HG03139 (cell line): ENCODE measurements around the gene CAP2.
"Not testable (repeated sequence)": the region's sequence is repeated elsewhere in the genome, so short reads cannot be mapped to it uniquely, and the experiment has no call there.

Experiments used
- ATAC-seq: cut with Tn5 transposase; IDR thresholded peaks from one replicate; pipeline ENCODE4 v1.9.1; 2021; ENCODE audit not compliant: unreplicated experiment

Gene CAP2

GRCh38 chr6:17497535-17498095, 104.2 kb downstream of the CAP2 start:
- no peak for ATAC-seq

DNA sequence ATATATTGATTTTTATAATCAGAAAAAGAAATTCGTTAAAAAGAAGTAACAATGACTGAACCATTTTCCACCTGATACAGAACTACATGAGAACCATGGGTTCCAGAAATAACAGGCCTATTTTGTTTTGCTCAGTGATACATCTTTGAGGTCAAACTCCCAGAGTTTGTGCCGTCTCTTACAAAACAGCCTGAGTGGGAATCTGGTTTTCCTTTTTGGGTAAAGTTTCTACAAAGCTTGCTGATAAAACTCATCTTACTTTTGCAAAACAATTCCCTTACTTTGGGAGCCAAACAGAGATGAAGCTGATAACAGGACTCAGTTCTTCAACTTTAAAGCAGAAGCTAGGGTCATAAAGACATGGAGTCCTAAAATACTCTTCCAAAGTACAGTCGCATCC, 108.0 kb downstream of the CAP2 start:
- no peak for ATAC-seq

DNA sequence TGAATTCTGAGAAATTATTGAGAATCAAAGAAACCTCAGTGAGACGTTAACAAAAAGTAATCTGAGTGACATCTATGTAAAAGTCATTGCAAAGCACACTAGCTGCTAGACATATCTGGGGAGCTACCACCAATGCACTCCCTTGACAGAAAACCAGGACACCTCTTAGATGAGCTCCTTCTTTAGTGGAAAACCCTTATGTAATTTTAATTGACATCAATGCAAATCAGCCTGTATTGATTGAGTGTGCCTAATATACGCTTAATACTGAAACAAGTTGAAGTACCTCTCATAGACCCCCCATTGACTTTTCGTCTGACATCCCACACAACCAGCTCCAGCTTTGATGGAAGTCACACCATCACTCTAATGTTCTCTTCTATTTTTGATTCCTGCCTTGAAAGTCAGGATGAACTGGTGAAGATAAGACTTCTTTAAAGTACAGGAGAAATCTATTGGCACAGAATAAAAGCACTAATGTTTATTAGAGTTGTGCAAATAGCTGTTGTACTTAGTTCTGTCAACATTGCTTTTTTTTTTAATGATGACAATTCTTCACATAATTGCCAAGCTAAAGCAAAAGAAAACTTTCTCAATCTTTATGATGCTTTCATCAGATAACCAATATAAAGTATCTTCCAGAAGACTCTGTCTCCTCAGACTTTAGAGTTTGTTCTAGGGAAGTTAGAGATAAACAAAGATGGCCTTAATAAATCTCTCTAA, 108.7 kb downstream of the CAP2 start:
- ATAC-seq: no peak

DNA sequence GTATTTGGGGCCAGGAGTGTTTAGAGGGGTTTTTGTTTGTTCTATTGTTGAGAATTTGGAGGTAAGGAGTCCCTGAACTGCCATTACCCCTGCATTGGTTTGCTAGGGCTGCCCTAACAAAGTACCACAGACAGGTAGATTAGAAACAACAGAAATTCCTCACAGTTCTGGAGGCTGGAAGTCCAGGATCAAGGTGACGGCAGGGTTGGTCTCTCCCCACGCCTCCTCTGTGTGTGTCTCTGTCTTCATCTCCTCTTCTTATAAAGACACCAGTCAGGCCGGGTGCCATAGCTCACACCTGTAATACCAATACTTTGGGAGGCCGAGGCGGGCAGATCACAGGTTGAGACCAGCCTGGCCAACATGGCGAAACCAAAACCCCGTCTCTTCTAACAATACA, 109.7 kb downstream of the CAP2 start:
- ATAC-seq: no peak

- ATAC-seq: no peak
These were observed 110.6 kb downstream of the CAP2 start for GRCh38 chr6:17504005-17504404.

DNA sequence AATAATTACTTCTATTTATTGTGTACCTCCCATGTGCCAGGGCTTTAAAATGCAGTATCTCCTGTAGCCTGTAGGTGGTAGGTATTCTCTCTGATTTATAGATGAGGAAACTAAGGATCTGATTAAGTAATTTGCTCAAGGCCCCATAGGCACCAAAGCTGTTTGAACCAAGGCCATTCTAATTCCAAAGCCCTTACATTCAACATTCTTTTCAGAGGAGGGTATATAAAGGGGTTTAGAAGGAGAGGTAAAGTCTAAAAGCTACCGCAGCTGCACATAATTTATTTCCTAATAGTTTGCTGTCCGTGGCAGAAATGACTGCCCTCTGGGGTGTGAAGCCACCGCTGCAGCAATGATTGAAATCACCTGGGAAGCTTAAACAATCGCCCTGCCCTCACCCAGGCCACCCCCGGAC, 111.7 kb downstream of the CAP2 start:
- no peak for ATAC-seq

DNA sequence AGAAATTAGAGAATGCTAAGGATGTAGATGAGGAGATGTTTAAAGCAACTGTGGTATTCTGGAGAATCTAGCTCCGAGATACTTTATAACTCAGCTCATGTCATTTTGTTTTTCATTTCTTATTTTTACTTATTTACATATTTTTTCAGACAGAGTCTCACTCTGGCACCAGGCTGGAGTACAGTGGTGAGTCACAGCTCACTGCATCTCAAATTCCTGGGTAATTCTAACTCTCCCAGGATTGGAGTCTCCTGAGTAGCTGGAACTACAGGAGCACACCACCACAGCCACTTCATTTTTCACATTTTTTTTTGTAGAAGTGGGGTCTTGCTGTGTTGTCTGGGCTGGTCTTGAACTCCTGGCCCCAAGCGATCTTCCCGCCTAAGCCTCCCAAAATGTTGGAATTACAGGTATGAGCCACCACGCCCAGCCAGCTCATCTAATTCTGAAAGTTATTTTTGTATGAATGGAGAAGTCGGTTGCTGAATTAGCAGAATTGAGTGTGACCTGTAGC, 112.4 kb downstream of the CAP2 start:
- ATAC-seq: no peak

- no peak for ATAC-seq
These were observed 113.1 kb downstream of the CAP2 start for GRCh38 chr6:17506531-17506930.

GRCh38 chr6:17506962-17507361, 113.6 kb downstream of the CAP2 start:
- no peak for ATAC-seq

DNA sequence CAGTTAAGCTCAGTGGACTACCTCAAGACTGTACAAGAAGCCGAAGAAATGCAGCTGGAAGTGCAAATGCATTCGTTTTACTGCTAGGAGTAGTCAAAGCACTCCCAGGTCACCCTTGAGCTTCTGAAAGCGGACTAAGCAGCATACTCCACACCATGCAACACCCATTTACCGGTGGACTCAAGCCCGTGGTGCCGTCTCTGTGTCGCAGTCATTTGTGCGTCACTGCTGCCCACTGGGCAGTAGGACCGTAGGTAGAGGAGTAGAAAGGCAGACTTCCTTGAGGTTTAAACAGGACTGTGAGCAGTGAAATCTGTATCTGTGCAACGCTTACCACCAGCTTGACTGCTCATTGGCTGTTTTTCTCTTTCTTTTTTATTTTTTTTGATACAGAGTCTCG, 117.7 kb downstream of the CAP2 start:
- ATAC-seq: no peak

DNA sequence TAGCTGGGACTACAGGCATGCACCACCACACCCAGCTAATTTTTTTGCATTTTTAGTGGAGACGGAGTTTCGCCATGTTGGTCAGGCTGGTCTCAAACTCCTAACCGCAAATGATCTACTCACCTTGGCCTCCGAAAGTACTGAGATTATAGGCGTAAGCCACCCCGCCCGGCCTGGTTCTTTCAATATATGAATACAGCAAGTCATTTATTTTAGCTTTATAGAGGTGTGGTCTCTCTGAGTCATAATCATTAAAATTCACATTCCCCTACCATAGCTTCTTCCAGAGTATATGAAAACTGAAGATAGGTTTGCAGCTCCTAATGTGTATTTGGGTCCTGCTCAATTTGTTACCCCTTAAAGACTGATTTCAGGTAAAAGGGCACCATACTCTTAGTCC, 118.2 kb downstream of the CAP2 start:
- no peak for ATAC-seq

GRCh38 chr6:17519120-17519519, 125.7 kb downstream of the CAP2 start:
- ATAC-seq: no peak

GRCh38 chr6:17525637-17526036, 132.2 kb downstream of the CAP2 start:
- no peak for ATAC-seq

GRCh38 chr6:17527076-17527475, 133.7 kb downstream of the CAP2 start:
- no peak for ATAC-seq

- no peak for ATAC-seq
These were observed 137.0 kb downstream of the CAP2 start for GRCh38 chr6:17530321-17530835.

- ATAC-seq: no peak
These were observed 143.2 kb downstream of the CAP2 start for GRCh38 chr6:17536586-17536985.

DNA sequence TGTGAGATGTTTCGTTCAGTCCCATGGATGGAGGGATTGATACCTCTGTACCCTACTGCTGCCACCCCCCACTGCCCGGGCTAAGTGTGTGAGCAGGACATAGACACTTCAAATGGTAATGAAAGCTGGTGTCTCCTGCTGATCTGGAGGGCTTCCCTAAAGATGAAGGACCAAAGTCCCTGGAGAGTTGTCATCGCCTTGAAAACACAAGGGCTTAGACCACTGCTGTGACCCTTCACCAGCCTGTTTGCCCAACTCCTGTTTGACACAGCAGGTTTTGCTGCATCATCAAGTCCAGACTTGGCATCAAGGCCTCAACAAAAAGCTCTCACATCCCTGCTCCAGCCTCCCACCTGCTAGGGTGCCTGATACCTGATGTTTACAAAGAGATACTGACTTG, 148.8 kb downstream of the CAP2 start:
- ATAC-seq: no peak

GRCh38 chr6:17545681-17546080, 152.3 kb downstream of the CAP2 start:
- ATAC-seq: not testable (repeated sequence)

DNA sequence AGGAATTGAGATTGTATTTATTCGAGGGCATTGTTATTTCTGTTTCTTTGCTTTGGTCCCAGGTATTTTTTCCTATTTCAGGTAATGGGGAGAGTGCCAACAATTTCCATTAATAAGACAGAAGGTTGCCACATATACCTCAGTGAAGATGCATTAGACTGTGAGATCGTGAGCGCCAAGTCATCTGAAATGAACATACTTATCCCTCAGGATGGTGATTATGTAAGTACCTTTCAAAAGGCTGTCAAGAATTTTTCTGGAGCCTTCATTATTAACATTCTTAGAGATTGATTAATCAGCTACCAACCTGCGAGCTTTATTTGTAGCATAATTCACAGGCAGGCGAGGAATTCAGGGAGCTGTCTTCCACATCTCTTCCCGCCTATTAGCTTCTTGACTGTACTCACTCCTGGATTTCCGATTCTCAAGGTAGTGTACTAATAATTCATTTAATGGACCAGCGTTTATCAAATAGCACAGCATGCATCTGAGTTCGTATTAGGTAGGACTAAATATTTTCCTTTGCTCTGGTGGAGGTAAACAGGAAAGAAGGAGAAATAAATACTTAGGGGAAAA, 158.1 kb downstream of the CAP2 start:
- no peak for ATAC-seq

- ATAC-seq: no peak
These were observed 159.5 kb downstream of the CAP2 start for GRCh38 chr6:17552861-17553260.

GRCh38 chr6:17556014-17556413, 162.6 kb downstream of the CAP2 start:
- no peak for ATAC-seq

- no peak for ATAC-seq
These were observed 169.2 kb downstream of the CAP2 start for GRCh38 chr6:17562636-17563035.
